Prostate gland (tissue), 2 donors: ENCODE data around the gene MT4. TPM values are rescaled to one million over a fixed set of nuclear protein-coding genes. Genes with fewer than 3 reads are reported as not detected.

Source experiments
- DNase-seq: peaks from one replicate; pipeline ENCODE4 v3.0.0-alpha.2; 2019; ENCODE audit warnings: low spot score
- H3K27ac ChIP-seq, 2 donors: fragments of 200-600 bp; sonication (generic); 2 replicates each; pipeline ENCODE4 v1.5.1; 2017 to 2019
- H3K27me3 ChIP-seq: fragments of 200-600 bp; sonication (generic); replicated peaks from 2 replicates; pipeline ENCODE4 v1.5.1; 2019; ENCODE audit not compliant: insufficient read depth
- H3K36me3 ChIP-seq, 2 donors: fragments of 200-600 bp; sonication (generic); 1 replicate in 1 of 2; 2 replicates in 1 of 2; pipeline versions ENCODE4 v1.5.1 to v1.8.1; 2017 to 2019
- H3K4me1 ChIP-seq: fragments of 200-600 bp; sonication (generic); replicated peaks from 2 replicates; pipeline ENCODE4 v1.5.1; 2019
- H3K4me3 ChIP-seq, 2 donors: fragments of 200-600 bp; sonication (generic); 2 replicates each; pipeline ENCODE4 v1.5.1; 2017 to 2019
- H3K9me3 ChIP-seq: fragments of 200-600 bp; sonication (generic); 2 replicates; pipeline ENCODE4 v1.5.1; 2017
- CTCF ChIP-seq, 4 experiments: fragments of 200-600 bp in 2 of 4; fragments of 450-650 bp in 2 of 4; sonication (generic) in 2 of 4; IDR thresholded peaks; 1 replicate in 3 of 4; 2 replicates in 1 of 4; pipeline ENCODE4 v1.5.1; 2016 to 2019; ENCODE audit warnings: antibody characterized with exemption in 4 of 4, mild to moderate bottlenecking in 2 of 4, moderate library complexity in 2 of 4
- POLR2A ChIP-seq: fragments of 450-650 bp; IDR thresholded peaks from one replicate; pipeline ENCODE4 v1.6.1; 2016; ENCODE audit warnings: antibody characterized with exemption, mild to moderate bottlenecking
- POLR2AphosphoS5 ChIP-seq: sonication (generic); formaldehyde crosslinking; IDR thresholded peaks from one replicate; pipeline ENCODE4 v1.6.1; 2017; ENCODE audit warnings: antibody characterized with exemption
- WGBS: methylation state at CpG from one replicate; pipeline ENCODE4 v1.1.5; 2018; 5-methylcytosine and 5-hydroxymethylcytosine counted together
- intact Hi-C: fragments of 100-400 bp; cut with DNase I; formaldehyde crosslinking; loops from one replicate; pipeline ENCODE4 v1.14.2; 2022
- total RNA-seq, 2 donors: library from RNA; depleted of rRNA; stranded (reverse); fragments of >200 nt; gene quantifications; one replicate each; pipeline ENCODE4 v1.1.0, GENCODE V29; 2016

MT4 gene
- total RNA-seq, result not detected

GRCh38 chr16:56564793-56565477 lies at the start of gene MT4:
MT4 (plus strand) TSS chr16:56565073; CDS start chr16:56565129, 56 bp downstream.
- Histone ChIP-seq H3K36me3 (no peaks in the 10 kb centered on the region), H3K27ac (no peak within 1 kb of the TSS), H3K4me3 (no peak within 1 kb of the TSS), H3K4me1 (no peaks in the 10 kb centered on the region), H3K27me3 (no peaks in the 10 kb centered on the region), H3K9me3 (no peaks in the 10 kb centered on the region)
- intact Hi-C loops, result no loop called here
- WGBS, result 87% methylated on average over 12 of the region's 12 CpGs
- no peak for DNase-seq
- no peak for TF ChIP-seq POLR2AphosphoS5
- no peak for TF ChIP-seq POLR2A
- no peak for TF ChIP-seq CTCF (IDR thresholded peaks at IDR 0.05)

DNA sequence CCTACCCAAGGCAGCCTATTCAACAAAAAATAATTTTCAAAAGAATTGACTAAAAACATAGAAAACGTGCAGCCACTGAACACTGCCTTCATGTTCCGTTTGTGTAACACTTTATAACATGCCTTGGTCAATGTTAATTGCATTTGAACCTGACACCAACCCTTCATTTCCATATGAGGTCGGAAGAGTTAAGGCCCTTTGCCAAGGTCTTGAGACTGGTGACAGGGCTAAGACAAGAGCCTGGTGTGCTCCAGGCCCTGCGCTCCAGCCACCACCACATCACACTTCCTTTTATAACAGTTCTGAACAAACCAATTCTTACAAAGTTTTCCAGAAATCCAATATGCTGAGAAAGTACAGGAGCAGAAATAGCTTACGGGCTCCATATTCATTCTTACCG lies 49.2 kb upstream of the MT4 start:
- Histone ChIP-seq H3K4me1 (peaks cover 5% of the 10 kb centered on the region), H3K36me3 (no peaks in the 10 kb centered on the region), H3K9me3 (no peaks in the 10 kb centered on the region), H3K4me3 (no peak overlapping the region), H3K27ac (no peak overlapping the region), H3K27me3 (no peaks in the 10 kb centered on the region)
- WGBS, result 65% methylated on average over 6 of the region's 6 CpGs
- no peak for DNase-seq
- TF ChIP-seq POLR2A (no peak), CTCF (IDR thresholded peaks at IDR 0.05) (no peak), POLR2AphosphoS5 (no peak)
- intact Hi-C loops, result loop anchor here (2.0 kb wide), 2 partner anchors 85 to 185 kb away; no protein-coding TSS in a partner anchor

DNA sequence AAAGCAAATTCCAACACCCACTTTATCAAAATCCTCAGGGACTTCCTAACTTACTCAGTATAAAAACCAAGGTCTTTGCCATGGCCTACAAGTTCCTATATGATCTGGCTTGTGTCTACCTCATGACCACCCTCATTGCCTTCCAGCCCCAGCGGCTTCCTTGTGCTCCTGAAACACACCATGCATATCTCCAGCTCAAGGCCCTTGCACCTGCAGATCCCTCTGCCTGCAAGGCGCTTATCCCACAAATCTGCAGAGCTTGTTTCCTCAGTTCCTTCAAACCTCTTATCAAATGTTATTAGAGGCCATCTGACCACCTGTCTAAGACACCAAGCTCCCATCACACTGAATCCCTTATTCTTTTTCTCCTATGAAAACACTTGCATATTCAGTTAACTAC lies 47.7 kb upstream of the MT4 start:
- H3K36me3 ChIP-seq, result no peaks in the 10 kb centered on the region
- DNase-seq, result no peak
- no peak overlapping the region for H3K27ac ChIP-seq
- intact Hi-C loops, result loop anchor here (2.0 kb wide), 1 partner anchor 84 kb away; no protein-coding TSS in a partner anchor
- no peaks in the 10 kb centered on the region for H3K9me3 ChIP-seq
- no peak for TF ChIP-seq CTCF (IDR thresholded peaks at IDR 0.05)
- no peak for TF ChIP-seq POLR2AphosphoS5
- no peak for TF ChIP-seq POLR2A
- no peak overlapping the region for H3K4me3 ChIP-seq
- WGBS, result 94% methylated on average over 2 of the region's 2 CpGs
- peaks cover 5% of the 10 kb centered on the region for H3K4me1 ChIP-seq
- H3K27me3 ChIP-seq, result no peaks in the 10 kb centered on the region

- Histone ChIP-seq H3K27me3 (no peaks in the 10 kb centered on the region), H3K36me3 (no peaks in the 10 kb centered on the region), H3K4me3 (no peak overlapping the region), H3K4me1 (peaks cover 5% of the 10 kb centered on the region), H3K27ac (no peak overlapping the region), H3K9me3 (no peaks in the 10 kb centered on the region)
- TF ChIP-seq CTCF (IDR thresholded peaks at IDR 0.05) (no peak), POLR2A (no peak), POLR2AphosphoS5 (no peak)
- intact Hi-C loops, result no loop called here
- WGBS, result 57% methylated on average over 7 of the region's 7 CpGs
- no peak for DNase-seq
Measured at GRCh38 chr16:56518425-56518824, 46.4 kb upstream of the MT4 start.
